ENCODE results near the gene ELF1. TPM values are rescaled to one million over a fixed set of nuclear protein-coding genes. Genes with fewer than 3 reads are reported as not detected.

ELF1 gene
- total and polyA plus RNA-seq, 2 of the 4 experiments (the other 2 are of a cell fraction) = 25.4 to 27.6 TPM

DNA sequence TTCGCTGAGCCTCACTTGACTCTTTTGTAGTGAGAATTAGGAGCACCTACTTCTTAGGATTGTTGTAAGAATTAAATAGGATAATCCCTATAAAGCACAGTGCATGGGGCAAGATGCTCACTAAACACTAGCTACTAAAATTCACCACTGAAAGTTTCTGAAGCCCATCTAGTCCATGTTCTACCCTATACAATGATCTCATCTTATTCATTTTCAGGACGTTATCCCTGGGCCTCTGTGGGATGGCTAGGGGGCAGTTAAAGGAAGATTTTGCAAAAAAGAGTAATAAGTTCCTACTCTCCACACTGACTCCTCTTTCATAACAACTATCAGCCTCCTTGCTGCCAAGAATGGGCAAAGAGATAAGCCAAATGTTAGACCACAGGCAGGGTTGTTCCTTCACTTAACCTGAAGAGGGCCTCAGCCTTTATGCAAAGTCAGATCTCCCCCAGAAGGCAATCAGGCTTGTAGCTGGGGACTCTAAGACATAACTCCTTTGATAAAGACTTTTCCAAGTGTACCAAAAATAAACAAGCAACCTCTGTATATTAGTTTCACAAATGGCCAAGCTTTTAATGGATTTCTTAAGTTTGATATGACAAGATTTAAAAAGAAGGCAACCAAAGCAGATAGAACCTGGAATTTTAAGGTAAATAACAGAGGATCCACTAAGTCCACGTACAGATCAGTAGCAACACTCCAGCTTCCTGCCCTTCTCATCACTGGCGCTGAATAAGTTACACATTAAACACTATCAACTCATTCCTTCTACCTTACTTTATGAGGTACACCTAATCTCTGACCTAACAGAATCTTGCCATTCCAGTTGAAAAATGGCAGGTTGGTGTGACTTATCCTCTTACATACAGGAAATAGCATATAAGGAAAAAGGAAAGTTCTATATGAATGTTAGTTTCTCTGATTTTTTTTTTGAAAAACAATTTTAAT is 44.4 kb downstream of the ELF1 start:
- H3K4me3 ChIP-seq (ENCODE audit: insufficient read depth, low read depth, low read length) = no peak overlapping the region
- H3K9me3 ChIP-seq (ENCODE audit: control insufficient read depth, insufficient read depth, low read length) = no peaks in the 10 kb centered on the region
- no peak overlapping the region for H2AK9ac ChIP-seq (replicated peaks; ENCODE audit: low read depth, low read length, poor library complexity)
- H4K5ac ChIP-seq (ENCODE audit: low read depth, low read length) = no peak overlapping the region
- H3K14ac ChIP-seq (replicated peaks; ENCODE audit: low read depth, low read length) = no peak overlapping the region
- H2BK20ac ChIP-seq (ENCODE audit: low read depth, low read length) = no peak overlapping the region
- in situ Hi-C loops (cut with MboI; ENCODE audit: low sequenced_read_pairs) (no loop called here), dilution Hi-C loops (cut with HindIII; ENCODE audit: low sequenced_read_pairs, unreplicated experiment) (no loop called here), intact Hi-C loops (cut with micrococcal nuclease) (loop anchor here (5.0 kb wide), 1 partner anchor 88 kb away; the partner anchor contains the start of gene WBP4)
- H4K20me1 ChIP-seq (ENCODE audit: insufficient read depth, low read length) = peaks cover 16% of the 10 kb centered on the region
- H3K4ac ChIP-seq (ENCODE audit: low read depth, low read length) = no peak overlapping the region
- H3K79me1 ChIP-seq (ENCODE audit: low read depth in 1 of 2, low read length in 2 of 2) = peaks cover 15 to 50% of the 10 kb centered on the region in 2 experiments
- H2BK15ac ChIP-seq (ENCODE audit: low read depth, low read length) = no peak overlapping the region
- no peak overlapping the region for H4K8ac ChIP-seq (ENCODE audit: low read depth in 2 of 2, low read length in 2 of 2)
- no CpG with 5 or more reads among the region's 4 CpGs for WGBS, 2 experiments (ENCODE audit: extremely low coverage in 2 of 2, insufficient read length in 1 of 2)
- peaks cover 3% of the 10 kb centered on the region; the same call in 1 of the 2 replicates for H3K36me3 ChIP-seq (ENCODE audit: control insufficient read depth, insufficient read depth, low read length)
- ChIA-PET CTCF (interaction anchor here (0.7 to 1.0 kb wide), 6 partner anchors 8 to 86 kb away, joined by 3 read pairs; partner anchors contain the start of gene WBP4), POLR2A (ENCODE audit: unreplicated experiment) (no interaction called here)
- no peak overlapping the region for H3K9ac ChIP-seq (ENCODE audit: low read depth, low read length)
- H3K27me3 ChIP-seq (ENCODE audit: control insufficient read depth, insufficient read depth, low read length) = no peaks in the 10 kb centered on the region
- ATAC-seq (ENCODE audit: low read depth) = peak; percentile 94
- no TSS peak for BruUV-seq (replicated peaks)
- H3K9me1 ChIP-seq (ENCODE audit: insufficient read depth, low read length) = peaks cover 2% of the 10 kb centered on the region; the same call in 1 of the 2 replicates
- no peak overlapping the region for H3K56ac ChIP-seq (ENCODE audit: extremely low read depth, insufficient read depth, low read length)
- H2BK120ac ChIP-seq (ENCODE audit: low read depth, low read length) = no peak overlapping the region
- no peak overlapping the region for H2AFZ ChIP-seq (replicated peaks; ENCODE audit: low read length, poor library complexity)
- no peak overlapping the region for H3K27ac ChIP-seq (ENCODE audit: insufficient read depth, low read length)
- H4K91ac ChIP-seq (ENCODE audit: insufficient read depth, low read depth, low read length) = no peak overlapping the region
- no peak overlapping the region for H2AK5ac ChIP-seq (ENCODE audit: low read depth, low read length)
- no peak overlapping the region for H3K4me2 ChIP-seq (ENCODE audit: low read depth, low read length)
- no peak overlapping the region for H2BK5ac ChIP-seq (ENCODE audit: low read depth, low read length, poor library complexity, severe bottlenecking)
- DNase-seq = peak; percentile 66
- H3K23ac ChIP-seq (ENCODE audit: low read depth, low read length) = no peak overlapping the region
- H3K4me1 ChIP-seq (ENCODE audit: control insufficient read depth, insufficient read depth, low read length) = peaks cover 3% of the 10 kb centered on the region
- no peak overlapping the region for H3K18ac ChIP-seq (ENCODE audit: low read depth, low read length)
- no peak for TF ChIP-seq BHLHE40 (IDR thresholded peaks at IDR 0.05; ENCODE audit: low read depth, low read length)
- TF ChIP-seq, protein P1, sequence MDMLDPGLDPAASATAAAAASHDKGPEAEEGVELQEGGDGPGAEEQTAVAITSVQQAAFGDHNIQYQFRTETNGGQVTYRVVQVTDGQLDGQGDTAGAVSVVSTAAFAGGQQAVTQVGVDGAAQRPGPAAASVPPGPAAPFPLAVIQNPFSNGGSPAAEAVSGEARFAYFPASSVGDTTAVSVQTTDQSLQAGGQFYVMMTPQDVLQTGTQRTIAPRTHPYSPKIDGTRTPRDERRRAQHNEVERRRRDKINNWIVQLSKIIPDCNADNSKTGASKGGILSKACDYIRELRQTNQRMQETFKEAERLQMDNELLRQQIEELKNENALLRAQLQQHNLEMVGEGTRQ (IDR thresholded peaks at IDR 0.05; ENCODE audit: low read depth, low read length) = no peak
- TF ChIP-seq, protein P2, sequence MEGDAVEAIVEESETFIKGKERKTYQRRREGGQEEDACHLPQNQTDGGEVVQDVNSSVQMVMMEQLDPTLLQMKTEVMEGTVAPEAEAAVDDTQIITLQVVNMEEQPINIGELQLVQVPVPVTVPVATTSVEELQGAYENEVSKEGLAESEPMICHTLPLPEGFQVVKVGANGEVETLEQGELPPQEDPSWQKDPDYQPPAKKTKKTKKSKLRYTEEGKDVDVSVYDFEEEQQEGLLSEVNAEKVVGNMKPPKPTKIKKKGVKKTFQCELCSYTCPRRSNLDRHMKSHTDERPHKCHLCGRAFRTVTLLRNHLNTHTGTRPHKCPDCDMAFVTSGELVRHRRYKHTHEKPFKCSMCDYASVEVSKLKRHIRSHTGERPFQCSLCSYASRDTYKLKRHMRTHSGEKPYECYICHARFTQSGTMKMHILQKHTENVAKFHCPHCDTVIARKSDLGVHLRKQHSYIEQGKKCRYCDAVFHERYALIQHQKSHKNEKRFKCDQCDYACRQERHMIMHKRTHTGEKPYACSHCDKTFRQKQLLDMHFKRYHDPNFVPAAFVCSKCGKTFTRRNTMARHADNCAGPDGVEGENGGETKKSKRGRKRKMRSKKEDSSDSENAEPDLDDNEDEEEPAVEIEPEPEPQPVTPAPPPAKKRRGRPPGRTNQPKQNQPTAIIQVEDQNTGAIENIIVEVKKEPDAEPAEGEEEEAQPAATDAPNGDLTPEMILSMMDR (conservative IDR thresholded peaks at IDR 0.05; ENCODE audit: low read depth, low read length) = peak; percentile 51
- peak; percentile 46 for TF ChIP-seq RAD21 (IDR thresholded peaks at IDR 0.05; ENCODE audit: low read length)
- no peak for TF ChIP-seq SMC3 (IDR thresholded peaks at IDR 0.05; ENCODE audit: low read depth, low read length)
- TF ChIP-seq, protein P3, sequence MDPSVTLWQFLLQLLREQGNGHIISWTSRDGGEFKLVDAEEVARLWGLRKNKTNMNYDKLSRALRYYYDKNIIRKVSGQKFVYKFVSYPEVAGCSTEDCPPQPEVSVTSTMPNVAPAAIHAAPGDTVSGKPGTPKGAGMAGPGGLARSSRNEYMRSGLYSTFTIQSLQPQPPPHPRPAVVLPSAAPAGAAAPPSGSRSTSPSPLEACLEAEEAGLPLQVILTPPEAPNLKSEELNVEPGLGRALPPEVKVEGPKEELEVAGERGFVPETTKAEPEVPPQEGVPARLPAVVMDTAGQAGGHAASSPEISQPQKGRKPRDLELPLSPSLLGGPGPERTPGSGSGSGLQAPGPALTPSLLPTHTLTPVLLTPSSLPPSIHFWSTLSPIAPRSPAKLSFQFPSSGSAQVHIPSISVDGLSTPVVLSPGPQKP (IDR thresholded peaks at IDR 0.05; ENCODE audit: borderline replicate concordance, low read depth, low read length) = no peak
